ENCODE results near the gene HTD2. TPM values are rescaled to one million over a fixed set of nuclear protein-coding genes. Genes with fewer than 3 reads are reported as not detected.
"Not testable (repeated sequence)": the region's sequence is repeated elsewhere in the genome, so short reads cannot be mapped to it uniquely, and the experiment has no call there.

Gene HTD2
- 17.3 TPM for polyA plus RNA-seq (2013, experiment 1 of 4)
- 9.9 TPM for polyA plus RNA-seq (2013, experiment 2 of 4)
- polyA plus RNA-seq (2013, experiment 3 of 4), result 10.6 TPM
- polyA plus RNA-seq (2013, experiment 4 of 4), result 10.0 TPM

DNA sequence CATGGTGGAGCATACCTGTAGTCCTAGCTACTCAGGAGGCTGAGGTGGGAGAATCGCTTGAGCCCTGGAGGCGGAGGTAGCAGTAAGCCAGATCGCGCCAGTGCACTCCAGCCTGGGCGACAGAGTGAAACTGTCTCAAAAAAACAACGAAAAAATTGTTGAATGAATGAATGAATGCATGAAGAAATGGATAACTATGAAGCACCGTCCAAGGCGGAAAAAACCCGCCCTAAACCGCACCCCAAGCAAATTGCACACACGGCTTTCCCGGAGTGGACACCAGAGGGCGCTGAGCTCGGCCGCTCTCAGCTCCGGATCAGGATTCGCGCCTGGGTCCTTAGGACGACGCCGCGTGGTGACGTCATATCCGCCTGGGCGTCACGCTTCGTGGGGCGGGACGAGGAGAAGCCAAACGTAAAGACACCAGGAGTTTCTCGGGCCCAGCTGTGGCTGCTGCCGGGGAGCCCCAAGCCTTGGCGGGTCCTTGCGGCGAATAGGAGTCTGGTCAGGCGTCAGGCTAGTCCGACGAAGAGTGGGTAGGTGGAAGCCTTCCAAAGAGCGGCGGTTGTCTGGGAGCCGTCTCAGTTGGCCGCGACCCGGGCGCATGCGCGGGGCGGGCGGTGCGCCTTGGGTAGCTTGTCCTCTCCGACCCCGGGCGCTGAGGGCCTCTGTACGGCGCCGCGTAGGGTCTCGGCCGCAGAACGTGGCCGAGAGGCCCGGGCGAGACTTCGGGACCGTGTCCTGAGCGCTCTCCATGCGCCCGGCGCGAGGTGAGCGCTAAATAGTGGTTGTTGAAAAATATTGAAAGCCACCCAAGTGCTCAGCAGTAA is at the start of gene HTD2, which contains the start of gene RPP14:
TSS of gene HTD2 (plus strand) at position 639 of the 830 bp plus-strand sequence. CDS start 11,094 bp downstream, outside the sequence.
TSS of gene RPP14 (plus strand) at position 364 of the 830 bp plus-strand sequence. CDS start 4,085 bp downstream, outside the sequence.
- WGBS, 2 experiments, result 7 to 8% methylated on average over 71 of the region's 71 CpGs
- peak within 1 kb of the TSS; percentile 87 for H3K27ac ChIP-seq (ENCODE audit: insufficient read depth, low read depth, low read length, poor library complexity, severe bottlenecking)
- peak within 1 kb of the TSS; percentile 86 for H3K4me3 ChIP-seq (ENCODE audit: insufficient read depth, low read depth, low read length)

DNA sequence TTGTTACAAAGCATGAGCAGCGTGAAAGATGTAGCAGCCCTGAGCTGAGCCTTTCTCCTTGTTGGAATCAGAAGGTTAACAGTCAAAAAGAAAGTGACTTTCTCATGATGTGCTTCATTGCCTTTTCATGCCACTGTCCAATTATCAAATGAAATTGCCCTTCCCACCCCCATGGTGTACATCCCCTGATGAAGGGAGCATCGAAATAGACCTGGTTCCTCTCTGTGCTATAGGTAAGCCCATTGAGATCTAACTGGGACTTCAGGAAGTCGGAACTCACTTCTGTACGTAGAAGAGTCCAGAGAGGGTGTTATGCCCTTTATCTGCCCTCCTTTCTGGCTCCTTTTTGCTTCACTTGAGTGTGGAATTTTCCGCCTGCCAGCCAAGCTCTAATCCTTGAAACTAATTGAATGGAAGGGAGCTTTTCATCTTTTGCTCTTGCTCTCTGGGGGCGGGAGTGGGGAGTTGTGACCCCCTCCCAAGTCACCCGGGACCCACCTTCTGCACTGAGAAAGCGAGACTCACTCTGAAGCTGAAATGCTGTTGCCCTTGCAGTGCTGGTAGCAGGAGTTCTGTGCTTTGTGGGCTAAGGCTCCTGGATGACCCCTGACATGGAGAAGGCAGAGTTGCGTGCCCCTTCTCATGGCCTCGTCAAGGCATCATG is 47.8 kb upstream of the HTD2 start:
- Histone ChIP-seq H3K36me3 (ENCODE audit: control insufficient read depth, insufficient read depth, low read length) (no peaks in the 10 kb centered on the region), H3K27ac (ENCODE audit: insufficient read depth, low read depth, low read length, poor library complexity, severe bottlenecking) (peak overlapping the region; percentile 78), H3K4me3 (ENCODE audit: insufficient read depth, low read depth, low read length) (no peak overlapping the region), H3K4me1 (ENCODE audit: control insufficient read depth, insufficient read depth, low read length) (peaks cover 17% of the 10 kb centered on the region), H3K9me3 (ENCODE audit: control insufficient read depth, low read length) (no peaks in the 10 kb centered on the region), H3K27me3 (ENCODE audit: control insufficient read depth, insufficient read depth, low read length, poor library complexity, severe bottlenecking) (no peaks in the 10 kb centered on the region)
- 74 to 76% methylated on average over 10 of the region's 10 CpGs for WGBS, 2 experiments

More for the DNA sequence above, at the start of gene HTD2, which contains the start of gene RPP14:
- H3K36me3 ChIP-seq (ENCODE audit: control insufficient read depth, insufficient read depth, low read length), result peaks cover 3% of the 10 kb centered on the region
- H3K27me3 ChIP-seq (ENCODE audit: control insufficient read depth, insufficient read depth, low read length, poor library complexity, severe bottlenecking), result peaks cover 10% of the 10 kb centered on the region
- H3K9me3 ChIP-seq (ENCODE audit: control insufficient read depth, low read length), result no peaks in the 10 kb centered on the region
- H3K4me1 ChIP-seq (ENCODE audit: control insufficient read depth, insufficient read depth, low read length), result peaks cover 4% of the 10 kb centered on the region

DNA sequence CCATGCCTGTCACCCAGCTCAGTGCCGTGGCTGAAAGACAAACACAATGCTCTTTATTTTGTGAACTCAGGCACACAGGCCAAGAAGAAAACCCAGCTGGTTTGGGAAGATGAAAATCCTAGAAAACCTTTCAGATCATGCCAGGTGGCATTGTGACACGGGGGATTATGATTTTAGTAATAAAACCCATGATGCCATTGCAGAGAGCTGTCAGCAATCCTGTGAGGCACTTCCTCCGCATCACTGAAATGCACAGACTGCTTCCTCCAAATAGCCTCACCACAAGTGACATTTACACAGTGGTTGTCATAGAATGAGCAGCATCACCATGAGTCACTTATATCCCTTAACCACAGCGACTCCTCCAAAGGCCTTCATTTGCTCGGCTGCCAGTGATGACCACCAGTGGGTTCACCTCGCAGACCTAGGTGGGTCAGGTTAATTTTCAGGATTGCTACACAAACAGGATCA is 46.0 kb upstream of the HTD2 start:
- Histone ChIP-seq H3K27me3 (ENCODE audit: control insufficient read depth, insufficient read depth, low read length, poor library complexity, severe bottlenecking) (no peaks in the 10 kb centered on the region), H3K36me3 (ENCODE audit: control insufficient read depth, insufficient read depth, low read length) (no peaks in the 10 kb centered on the region), H3K9me3 (ENCODE audit: control insufficient read depth, low read length) (no peaks in the 10 kb centered on the region), H3K27ac (ENCODE audit: insufficient read depth, low read depth, low read length, poor library complexity, severe bottlenecking) (no peak overlapping the region), H3K4me1 (ENCODE audit: control insufficient read depth, insufficient read depth, low read length) (peaks cover 17% of the 10 kb centered on the region), H3K4me3 (ENCODE audit: insufficient read depth, low read depth, low read length) (no peak overlapping the region)
- 88 to 91% methylated on average over 6 of the region's 6 CpGs for WGBS, 2 experiments

DNA sequence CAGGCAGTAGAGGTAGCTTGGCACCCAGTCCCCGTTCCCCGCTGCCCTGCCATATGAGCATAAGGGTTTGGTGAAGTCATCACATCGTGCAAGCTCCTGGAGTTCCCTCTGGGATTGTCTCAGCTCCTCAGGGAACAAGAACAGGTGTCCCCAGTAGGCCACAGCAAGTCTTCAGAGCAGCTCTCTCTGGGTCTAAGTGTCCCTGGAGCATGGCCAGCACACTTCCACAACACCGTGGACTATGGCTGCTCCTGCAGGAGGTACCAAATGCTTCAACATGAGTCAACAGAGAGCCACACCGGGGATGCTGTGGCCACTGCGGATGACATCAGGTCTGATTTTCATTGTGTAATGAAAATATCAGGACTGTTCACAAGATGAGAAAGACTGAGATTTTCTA is 45.6 kb upstream of the HTD2 start:
- Histone ChIP-seq H3K27me3 (ENCODE audit: control insufficient read depth, insufficient read depth, low read length, poor library complexity, severe bottlenecking) (no peaks in the 10 kb centered on the region), H3K9me3 (ENCODE audit: control insufficient read depth, low read length) (no peaks in the 10 kb centered on the region), H3K4me1 (ENCODE audit: control insufficient read depth, insufficient read depth, low read length) (peaks cover 17% of the 10 kb centered on the region), H3K36me3 (ENCODE audit: control insufficient read depth, insufficient read depth, low read length) (no peaks in the 10 kb centered on the region), H3K4me3 (ENCODE audit: insufficient read depth, low read depth, low read length) (no peak overlapping the region), H3K27ac (ENCODE audit: insufficient read depth, low read depth, low read length, poor library complexity, severe bottlenecking) (no peak overlapping the region)
- WGBS, 2 experiments, result 95 to 96% methylated on average over 6 of the region's 6 CpGs

DNA sequence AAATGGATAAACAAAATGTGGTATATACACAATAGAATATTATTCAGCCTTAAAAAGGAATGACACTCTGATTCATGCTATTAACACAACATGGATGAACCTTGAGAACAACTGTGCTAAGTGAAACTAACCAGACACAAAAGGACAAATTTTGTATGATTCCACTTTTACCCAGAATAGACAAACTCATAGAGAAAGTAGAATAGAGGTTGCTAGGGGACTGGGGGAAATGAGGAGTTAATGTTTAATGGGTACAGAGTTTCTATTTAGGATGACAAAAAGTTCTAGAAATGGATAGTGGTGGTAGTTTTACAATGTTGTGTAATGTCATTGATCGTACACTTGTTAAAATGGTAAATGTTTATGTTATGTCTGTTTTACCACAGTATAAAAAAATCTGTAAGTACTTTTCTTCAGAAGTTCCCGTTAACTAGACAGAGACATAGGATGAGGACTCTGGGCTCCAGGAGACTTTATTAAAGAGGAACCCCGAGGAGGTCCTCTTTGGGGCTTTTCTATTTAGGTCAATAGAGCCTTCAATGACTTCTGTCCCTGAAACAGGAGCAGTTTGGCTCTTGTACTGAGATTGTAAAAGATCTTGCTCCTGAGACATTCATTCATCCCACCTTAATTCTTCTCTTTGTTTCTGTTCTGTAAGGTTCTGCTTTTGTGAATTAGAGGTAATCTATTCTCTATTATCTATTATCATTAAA is 44.2 kb upstream of the HTD2 start:
- H3K9me3 ChIP-seq (ENCODE audit: control insufficient read depth, low read length), result no peaks in the 10 kb centered on the region
- no peaks in the 10 kb centered on the region for H3K36me3 ChIP-seq (ENCODE audit: control insufficient read depth, insufficient read depth, low read length)
- no peak overlapping the region for H3K4me3 ChIP-seq (ENCODE audit: insufficient read depth, low read depth, low read length)
- no peaks in the 10 kb centered on the region for H3K27me3 ChIP-seq (ENCODE audit: control insufficient read depth, insufficient read depth, low read length, poor library complexity, severe bottlenecking)
- WGBS, 2 experiments, result 88 to 90% methylated on average over 3 of the region's 3 CpGs
- H3K4me1 ChIP-seq (ENCODE audit: control insufficient read depth, insufficient read depth, low read length), result peaks cover 17% of the 10 kb centered on the region
- no peak overlapping the region for H3K27ac ChIP-seq (ENCODE audit: insufficient read depth, low read depth, low read length, poor library complexity, severe bottlenecking)

DNA sequence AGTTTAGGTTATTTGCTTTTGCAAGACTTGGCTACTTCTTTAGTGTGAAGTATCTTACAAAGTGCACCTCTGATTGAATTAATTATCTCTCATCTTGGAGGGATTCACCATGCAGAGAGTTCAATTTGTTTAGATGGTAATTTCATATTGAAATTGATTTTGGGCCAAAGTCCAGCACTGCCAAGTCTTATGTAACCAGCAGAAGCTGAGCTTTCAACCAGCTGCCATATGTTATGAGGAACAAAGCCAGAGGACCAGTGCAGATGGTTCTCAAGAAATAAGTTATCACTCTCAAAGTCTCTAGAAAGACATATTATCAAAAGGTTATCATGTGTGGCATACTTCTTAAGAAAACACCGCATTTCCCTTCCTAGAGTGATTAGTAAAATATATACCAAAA is 39.7 kb upstream of the HTD2 start:
- no peaks in the 10 kb centered on the region for H3K4me1 ChIP-seq (ENCODE audit: control insufficient read depth, insufficient read depth, low read length)
- no peak overlapping the region for H3K4me3 ChIP-seq (ENCODE audit: insufficient read depth, low read depth, low read length)
- no peaks in the 10 kb centered on the region for H3K9me3 ChIP-seq (ENCODE audit: control insufficient read depth, low read length)
- no peaks in the 10 kb centered on the region for H3K27me3 ChIP-seq (ENCODE audit: control insufficient read depth, insufficient read depth, low read length, poor library complexity, severe bottlenecking)
- H3K27ac ChIP-seq (ENCODE audit: insufficient read depth, low read depth, low read length, poor library complexity, severe bottlenecking), result no peak overlapping the region
- no peaks in the 10 kb centered on the region for H3K36me3 ChIP-seq (ENCODE audit: control insufficient read depth, insufficient read depth, low read length)
- 100% methylated on average over 1 of the region's 1 CpG; no CpG with 5 or more reads in 1 of the 2 experiments for WGBS, 2 experiments

DNA sequence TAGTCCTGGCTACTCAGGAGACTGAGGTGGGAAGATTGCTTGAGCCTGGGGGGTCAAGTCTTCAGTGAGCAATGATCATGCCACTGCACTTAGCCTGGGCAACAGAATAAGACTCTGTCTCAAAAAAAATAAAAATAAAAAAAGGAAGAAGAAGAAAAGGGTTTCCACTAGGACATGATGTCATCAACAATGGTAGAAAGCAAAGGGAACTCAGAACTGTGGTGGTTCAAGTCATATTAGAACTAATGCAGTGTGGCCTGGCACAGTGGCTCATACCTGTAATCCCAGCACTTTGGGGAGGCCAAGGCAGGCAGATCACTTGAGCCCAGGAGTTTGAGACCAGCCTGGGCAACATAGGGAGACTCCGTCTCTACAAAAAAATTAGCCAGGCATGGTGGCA is 38.8 kb upstream of the HTD2 start:
- WGBS, 2 experiments, result 85 to 90% methylated on average over 1 of the region's 1 CpG
- H3K36me3 ChIP-seq (ENCODE audit: control insufficient read depth, insufficient read depth, low read length); H3K4me3 ChIP-seq (ENCODE audit: insufficient read depth, low read depth, low read length); H3K27ac ChIP-seq (ENCODE audit: insufficient read depth, low read depth, low read length, poor library complexity, severe bottlenecking); H3K27me3 ChIP-seq (ENCODE audit: control insufficient read depth, insufficient read depth, low read length, poor library complexity, severe bottlenecking); H3K4me1 ChIP-seq (ENCODE audit: control insufficient read depth, insufficient read depth, low read length); H3K9me3 ChIP-seq (ENCODE audit: control insufficient read depth, low read length): not testable (repeated sequence)

DNA sequence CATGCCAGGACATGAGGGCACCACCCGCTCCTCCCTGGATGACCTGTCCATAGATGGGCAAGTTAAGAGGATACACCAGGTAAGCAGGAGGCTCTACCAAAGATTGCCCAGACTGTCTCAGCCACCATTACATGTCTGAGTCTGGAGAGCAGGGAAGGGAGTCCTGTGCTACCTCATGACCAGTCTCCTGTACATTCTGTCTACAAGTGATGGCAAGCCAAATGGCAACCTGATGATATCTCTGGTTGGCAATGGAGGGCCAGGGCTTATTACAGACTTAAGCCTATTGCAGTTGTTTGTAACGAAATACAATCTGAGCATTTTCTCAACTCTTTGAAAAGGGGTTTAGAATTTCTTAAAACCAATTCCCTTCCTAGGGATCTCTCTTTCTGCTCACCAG is 37.0 kb upstream of the HTD2 start:
- WGBS, 2 experiments, result 86 to 94% methylated on average over 2 of the region's 2 CpGs
- H3K9me3 ChIP-seq (ENCODE audit: control insufficient read depth, low read length), result no peaks in the 10 kb centered on the region
- no peak overlapping the region for H3K4me3 ChIP-seq (ENCODE audit: insufficient read depth, low read depth, low read length)
- H3K27ac ChIP-seq (ENCODE audit: insufficient read depth, low read depth, low read length, poor library complexity, severe bottlenecking), result no peak overlapping the region
- H3K36me3 ChIP-seq (ENCODE audit: control insufficient read depth, insufficient read depth, low read length), result no peaks in the 10 kb centered on the region
- no peaks in the 10 kb centered on the region for H3K27me3 ChIP-seq (ENCODE audit: control insufficient read depth, insufficient read depth, low read length, poor library complexity, severe bottlenecking)
- H3K4me1 ChIP-seq (ENCODE audit: control insufficient read depth, insufficient read depth, low read length), result no peaks in the 10 kb centered on the region

DNA sequence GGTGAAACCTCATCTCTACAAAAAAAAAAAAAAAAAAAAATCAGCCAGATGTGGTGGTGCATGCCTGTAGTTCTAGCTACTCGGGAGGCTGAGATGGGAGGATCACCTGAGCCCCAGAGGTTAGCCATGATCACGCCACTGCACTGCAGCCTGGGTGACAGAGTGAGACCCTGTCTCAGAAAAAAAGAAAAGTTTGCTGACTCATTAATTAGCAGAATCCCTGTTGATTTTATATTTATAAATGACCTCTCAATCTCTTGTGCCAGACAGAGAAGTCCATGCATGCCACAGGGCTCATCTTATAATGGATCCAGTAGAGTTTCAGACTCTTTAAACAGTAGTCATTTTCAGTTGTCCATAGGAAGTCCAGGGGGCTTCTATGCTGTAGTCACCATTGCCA is 35.8 kb upstream of the HTD2 start:
- Histone ChIP-seq H3K27ac (ENCODE audit: insufficient read depth, low read depth, low read length, poor library complexity, severe bottlenecking) (no peak overlapping the region), H3K9me3 (ENCODE audit: control insufficient read depth, low read length) (no peaks in the 10 kb centered on the region), H3K27me3 (ENCODE audit: control insufficient read depth, insufficient read depth, low read length, poor library complexity, severe bottlenecking) (no peaks in the 10 kb centered on the region), H3K4me3 (ENCODE audit: insufficient read depth, low read depth, low read length) (no peak overlapping the region), H3K36me3 (ENCODE audit: control insufficient read depth, insufficient read depth, low read length) (no peaks in the 10 kb centered on the region), H3K4me1 (ENCODE audit: control insufficient read depth, insufficient read depth, low read length) (no peaks in the 10 kb centered on the region)
- 88 to 94% methylated on average over 2 of the region's 2 CpGs for WGBS, 2 experiments

Data from ectodermal cell (in vitro differentiated cells).